CD14-positive monocyte (primary cell): ENCODE measurements around the gene CAMTA1. TPM values are rescaled to one million over a fixed set of nuclear protein-coding genes. Genes with fewer than 3 reads are reported as not detected.

Experiments
- DNase-seq, 3 donors: peaks; one replicate each; pipeline ENCODE4 v3.0.0-alpha.2; 2011 to 2022
- H2AFZ ChIP-seq: 2 replicates; pipeline ENCODE4 v1.6.0; 2012; ENCODE audit warnings: mild to moderate bottlenecking, low read depth, low read length, inconsistent platforms; ENCODE audit not compliant: insufficient read depth, poor library complexity, severe bottlenecking
- H3K27ac ChIP-seq, 2 donors: 1 replicate in 1 of 2; 2 replicates in 1 of 2; pipeline ENCODE4 v1.5.1; 2012 to 2013; ENCODE audit warnings: low read length in 2 of 2, control low read depth in 1 of 2, inconsistent platforms in 1 of 2, low read depth in 1 of 2, mild to moderate bottlenecking in 1 of 2
- H3K27me3 ChIP-seq, 2 donors: one replicate each; pipeline versions ENCODE4 v1.6.0 to v1.6.1; 2011 to 2013; ENCODE audit warnings: low read length in 2 of 2; ENCODE audit not compliant: control insufficient read depth in 2 of 2, insufficient read depth in 2 of 2
- H3K36me3 ChIP-seq, 2 donors: replicated peaks in 1 of 2; 1 replicate in 1 of 2; 2 replicates in 1 of 2; pipeline versions ENCODE4 v1.5.1 to v1.6.1; 2012 to 2013; ENCODE audit warnings: low read length in 2 of 2, control low read depth in 1 of 2, inconsistent platforms in 1 of 2, mild to moderate bottlenecking in 1 of 2; ENCODE audit not compliant: insufficient read depth in 2 of 2, control insufficient read depth in 1 of 2
- H3K4me1 ChIP-seq, 2 donors: 1 replicate in 1 of 2; 2 replicates in 1 of 2; pipeline versions ENCODE4 v1.5.1 to v1.6.1; 2012 to 2013; ENCODE audit warnings: low read length in 2 of 2, control low read depth in 1 of 2, inconsistent platforms in 1 of 2, mild to moderate bottlenecking in 1 of 2, moderate library complexity in 1 of 2; ENCODE audit not compliant: insufficient read depth in 2 of 2, control insufficient read depth in 1 of 2
- H3K4me2 ChIP-seq: replicated peaks from 2 replicates; pipeline ENCODE3; 2012; ENCODE audit warnings: low read length, moderate library complexity, mild to moderate bottlenecking; ENCODE audit not compliant: poor library complexity, severe bottlenecking; ENCODE audit errors: extremely low read depth
- H3K4me3 ChIP-seq, 3 experiments: fragments of 200-600 bp in 1 of 3; sonication (generic) in 1 of 3; replicated peaks in 1 of 3; 1 replicate in 2 of 3; 2 replicates in 1 of 3; pipeline ENCODE4 v1.5.1; 2011 to 2013; ENCODE audit warnings: low read length in 3 of 3, mild to moderate bottlenecking in 3 of 3, control low read depth in 2 of 3, low read depth in 2 of 3, inconsistent platforms in 1 of 3, moderate library complexity in 1 of 3
- H3K79me2 ChIP-seq: 2 replicates; pipeline ENCODE4 v1.6.0; 2012; ENCODE audit warnings: mild to moderate bottlenecking, control low read depth, inconsistent platforms, low read length, moderate library complexity; ENCODE audit not compliant: insufficient read depth
- H3K9ac ChIP-seq: 2 replicates; pipeline ENCODE4 v1.6.0; 2017; ENCODE audit warnings: low read length, mild to moderate bottlenecking; ENCODE audit not compliant: insufficient read depth, poor library complexity, severe bottlenecking
- H3K9me3 ChIP-seq, 2 donors: replicated peaks in 1 of 2; 1 replicate in 1 of 2; 2 replicates in 1 of 2; pipeline versions ENCODE4 v1.5.1 to v1.6.1; 2012 to 2013; ENCODE audit warnings: low read length in 2 of 2, control low read depth in 1 of 2; ENCODE audit not compliant: control insufficient read depth in 1 of 2, insufficient read depth in 1 of 2
- H4K20me1 ChIP-seq: 2 replicates; pipeline ENCODE4 v1.6.0; 2012; ENCODE audit warnings: mild to moderate bottlenecking, low read length, control low read depth, moderate library complexity; ENCODE audit not compliant: insufficient read depth
- H3K27ac Mint-ChIP-seq, 7 donors: one replicate each; pipeline ENCODE4 v1.8.0; 2020; ENCODE audit warnings: mild to moderate bottlenecking in 7 of 7, mixed read lengths in 7 of 7, moderate library complexity in 6 of 7, inconsistent platforms in 2 of 7
- H3K27me3 Mint-ChIP-seq, 3 donors: one replicate each; pipeline ENCODE4 v1.8.0; 2021 to 2022; ENCODE audit warnings: low read depth in 3 of 3, mild to moderate bottlenecking in 3 of 3, mixed read lengths in 3 of 3, moderate library complexity in 3 of 3, inconsistent platforms in 1 of 3
- H3K36me3 Mint-ChIP-seq, 2 donors: one replicate each; pipeline ENCODE4 v1.8.0; 2020; ENCODE audit warnings: mixed read lengths in 2 of 2, inconsistent platforms in 1 of 2, mild to moderate bottlenecking in 1 of 2
- H3K4me1 Mint-ChIP-seq: one replicate; pipeline ENCODE4 v1.8.0; 2020; ENCODE audit warnings: mild to moderate bottlenecking, mixed read lengths
- H3K4me3 Mint-ChIP-seq, 2 donors: one replicate each; pipeline ENCODE4 v1.8.0; 2020; ENCODE audit warnings: mild to moderate bottlenecking in 2 of 2, mixed read lengths in 2 of 2, moderate library complexity in 1 of 2
- H3K9me3 Mint-ChIP-seq, 7 donors: one replicate each; pipeline ENCODE4 v1.8.0; 2020 to 2022; ENCODE audit warnings: mixed read lengths in 7 of 7, mild to moderate bottlenecking in 6 of 7, moderate library complexity in 6 of 7, inconsistent platforms in 2 of 7
- WGBS: methylation state at CpG from one replicate; pipeline ENCODE4 v1.1.5; 2013; ENCODE audit warnings: missing lambda C conversion rate; ENCODE audit not compliant: insufficient coverage; 5-methylcytosine and 5-hydroxymethylcytosine counted together
- intact Hi-C, 2 donors: fragments of 100-400 bp; cut with micrococcal nuclease; formaldehyde crosslinking; loops; one replicate each; pipeline versions ENCODE4 v1.15.0 to v1.15.1; 2023
- polyA plus RNA-seq, 3 donors: library from polyadenylated mRNA; depleted of rRNA in 1 of 3; unstranded in 2 of 3; stranded (reverse) in 1 of 3; fragments of 300-500 nt in 2 of 3; fragments of >200 nt in 1 of 3; fragmentation: Illumina TruSeq in 2 of 3; gene quantifications; 1 replicate in 2 of 3; 2 replicates in 1 of 3; pipeline ENCODE4 v1.2.3, GENCODE V29; 2012 to 2021
- TF ChIP-seq, protein P1 (sequence below): fragments of 200-600 bp; IDR thresholded peaks from one replicate; pipeline ENCODE4 v1.8.0; 2022; ENCODE audit warnings: antibody characterized with exemption, mild to moderate bottlenecking

CAMTA1 gene
- polyA plus RNA-seq, 3 donors: 52.0 to 89.6 (median 78.3) TPM

DNA sequence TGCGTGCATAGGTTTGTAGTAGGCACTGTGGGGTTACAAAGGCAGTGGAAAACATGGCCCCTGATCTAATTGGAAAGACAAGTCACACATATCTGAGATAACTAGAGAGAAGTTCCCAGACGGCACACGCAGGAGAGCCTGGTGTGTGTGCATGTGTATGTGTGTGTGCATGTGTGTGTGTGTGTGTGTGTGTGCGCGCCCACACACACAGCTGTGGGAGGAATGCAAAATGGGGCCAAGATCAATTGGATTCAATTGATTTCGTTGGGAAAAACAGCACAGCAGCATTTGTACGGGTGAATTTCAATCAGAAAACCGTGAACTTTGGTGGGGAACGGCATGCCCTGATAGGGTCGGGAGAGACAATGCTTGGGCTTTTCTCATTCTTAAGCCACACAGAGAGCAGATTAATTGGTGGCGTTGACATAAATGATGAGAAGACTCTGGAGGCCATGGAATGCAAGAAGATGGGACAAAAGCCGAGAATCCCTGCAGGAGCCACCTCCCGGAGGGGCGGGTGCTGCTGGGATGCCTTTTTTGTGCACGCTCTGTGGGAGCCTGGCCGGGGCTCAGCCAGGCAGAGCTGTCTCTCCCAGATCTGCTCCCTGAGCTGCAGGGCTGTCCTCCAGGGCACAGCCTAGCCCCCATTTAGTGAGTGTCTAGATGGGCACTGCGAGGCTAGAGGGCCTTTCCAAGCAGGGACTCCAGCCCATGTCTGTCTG is 322.0 kb downstream of the CAMTA1 start:
- Histone ChIP-seq H4K20me1 (no peaks in the 10 kb centered on the region), H3K4me3 (no peak overlapping the region), H3K4me2 (no peak overlapping the region), H3K9me3 (no peaks in the 10 kb centered on the region), H2AFZ (no peak overlapping the region), H3K4me1 (no peaks in the 10 kb centered on the region), H3K27me3 (no peaks in the 10 kb centered on the region), H3K27ac (no peak overlapping the region), H3K79me2 (no peaks in the 10 kb centered on the region), H3K9ac (no peak overlapping the region), H3K36me3 (no peaks in the 10 kb centered on the region)
- H3K27ac Mint-ChIP-seq: no peak overlapping the region
- H3K36me3 Mint-ChIP-seq: no peaks in the 10 kb centered on the region
- no peak overlapping the region for H3K4me3 Mint-ChIP-seq
- intact Hi-C loops: no loop called here
- peaks cover 4% of the 10 kb centered on the region for H3K4me1 Mint-ChIP-seq
- no peak for DNase-seq
- TF ChIP-seq, protein P1, sequence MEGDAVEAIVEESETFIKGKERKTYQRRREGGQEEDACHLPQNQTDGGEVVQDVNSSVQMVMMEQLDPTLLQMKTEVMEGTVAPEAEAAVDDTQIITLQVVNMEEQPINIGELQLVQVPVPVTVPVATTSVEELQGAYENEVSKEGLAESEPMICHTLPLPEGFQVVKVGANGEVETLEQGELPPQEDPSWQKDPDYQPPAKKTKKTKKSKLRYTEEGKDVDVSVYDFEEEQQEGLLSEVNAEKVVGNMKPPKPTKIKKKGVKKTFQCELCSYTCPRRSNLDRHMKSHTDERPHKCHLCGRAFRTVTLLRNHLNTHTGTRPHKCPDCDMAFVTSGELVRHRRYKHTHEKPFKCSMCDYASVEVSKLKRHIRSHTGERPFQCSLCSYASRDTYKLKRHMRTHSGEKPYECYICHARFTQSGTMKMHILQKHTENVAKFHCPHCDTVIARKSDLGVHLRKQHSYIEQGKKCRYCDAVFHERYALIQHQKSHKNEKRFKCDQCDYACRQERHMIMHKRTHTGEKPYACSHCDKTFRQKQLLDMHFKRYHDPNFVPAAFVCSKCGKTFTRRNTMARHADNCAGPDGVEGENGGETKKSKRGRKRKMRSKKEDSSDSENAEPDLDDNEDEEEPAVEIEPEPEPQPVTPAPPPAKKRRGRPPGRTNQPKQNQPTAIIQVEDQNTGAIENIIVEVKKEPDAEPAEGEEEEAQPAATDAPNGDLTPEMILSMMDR: no peak
- peaks cover 2 to 16% (median 16%) of the 10 kb centered on the region in 3 donors for H3K27me3 Mint-ChIP-seq
- 91% methylated on average over 13 of the region's 17 CpGs for WGBS
- H3K9me3 Mint-ChIP-seq: peaks cover 0 to 3% (median 0%) of the 10 kb centered on the region in 7 donors

DNA sequence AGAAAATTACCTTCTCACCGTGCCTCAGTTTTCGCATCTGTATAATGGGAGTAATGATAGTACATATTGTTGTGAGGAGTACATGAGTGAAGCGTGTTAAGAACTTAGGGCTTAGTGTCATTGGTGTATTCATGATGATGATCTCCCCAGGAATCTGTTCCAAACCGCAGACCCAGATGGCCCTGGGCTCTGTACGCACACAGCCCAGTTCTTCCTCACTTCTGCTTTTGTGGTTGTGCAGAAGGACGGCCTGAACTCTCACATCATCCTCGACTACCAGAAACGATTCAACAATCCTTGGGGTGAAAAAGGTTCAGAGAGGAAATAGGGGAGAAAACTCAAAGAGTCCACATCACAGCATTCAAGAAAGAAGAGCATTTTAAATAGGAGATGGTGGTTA is 323.0 kb downstream of the CAMTA1 start:
- Histone ChIP-seq H4K20me1 (no peaks in the 10 kb centered on the region), H3K79me2 (no peaks in the 10 kb centered on the region), H3K4me3 (no peak overlapping the region), H3K9ac (no peak overlapping the region), H3K4me2 (no peak overlapping the region), H3K27me3 (no peaks in the 10 kb centered on the region), H2AFZ (no peak overlapping the region), H3K27ac (no peak overlapping the region), H3K36me3 (no peaks in the 10 kb centered on the region), H3K4me1 (no peaks in the 10 kb centered on the region), H3K9me3 (no peaks in the 10 kb centered on the region)
- Mint-ChIP-seq H3K4me3 (no peak overlapping the region), H3K9me3 (peaks cover 0 to 3% (median 0%) of the 10 kb centered on the region in 7 donors), H3K4me1 (peaks cover 9% of the 10 kb centered on the region), H3K27me3 (peaks cover 2 to 22% (median 16%) of the 10 kb centered on the region in 3 donors), H3K36me3 (no peaks in the 10 kb centered on the region), H3K27ac (no peak overlapping the region)
- no CpG with 5 or more reads among the region's 8 CpGs for WGBS
- TF ChIP-seq, protein P1: no peak
- intact Hi-C loops: no loop called here
- no peak for DNase-seq
